Stimulated activated CD4-positive, alpha-beta T cell treated with anti-CD3 and anti-CD28 coated beads, Interleukin-1b, Interleukin-23, amount 100 ng/mL, for 4 hours (primary cell): ENCODE data around the gene DSCAM.
"Not testable (repeated sequence)": the region's sequence is repeated elsewhere in the genome, so short reads cannot be mapped to it uniquely, and the experiment has no call there.

Source experiments
- DNase-seq, 2 donors: peaks; one replicate each; pipeline ENCODE4 v3.0.0-alpha.2; 2020; ENCODE audit warnings: low read depth in 2 of 2

DSCAM gene, protein sequence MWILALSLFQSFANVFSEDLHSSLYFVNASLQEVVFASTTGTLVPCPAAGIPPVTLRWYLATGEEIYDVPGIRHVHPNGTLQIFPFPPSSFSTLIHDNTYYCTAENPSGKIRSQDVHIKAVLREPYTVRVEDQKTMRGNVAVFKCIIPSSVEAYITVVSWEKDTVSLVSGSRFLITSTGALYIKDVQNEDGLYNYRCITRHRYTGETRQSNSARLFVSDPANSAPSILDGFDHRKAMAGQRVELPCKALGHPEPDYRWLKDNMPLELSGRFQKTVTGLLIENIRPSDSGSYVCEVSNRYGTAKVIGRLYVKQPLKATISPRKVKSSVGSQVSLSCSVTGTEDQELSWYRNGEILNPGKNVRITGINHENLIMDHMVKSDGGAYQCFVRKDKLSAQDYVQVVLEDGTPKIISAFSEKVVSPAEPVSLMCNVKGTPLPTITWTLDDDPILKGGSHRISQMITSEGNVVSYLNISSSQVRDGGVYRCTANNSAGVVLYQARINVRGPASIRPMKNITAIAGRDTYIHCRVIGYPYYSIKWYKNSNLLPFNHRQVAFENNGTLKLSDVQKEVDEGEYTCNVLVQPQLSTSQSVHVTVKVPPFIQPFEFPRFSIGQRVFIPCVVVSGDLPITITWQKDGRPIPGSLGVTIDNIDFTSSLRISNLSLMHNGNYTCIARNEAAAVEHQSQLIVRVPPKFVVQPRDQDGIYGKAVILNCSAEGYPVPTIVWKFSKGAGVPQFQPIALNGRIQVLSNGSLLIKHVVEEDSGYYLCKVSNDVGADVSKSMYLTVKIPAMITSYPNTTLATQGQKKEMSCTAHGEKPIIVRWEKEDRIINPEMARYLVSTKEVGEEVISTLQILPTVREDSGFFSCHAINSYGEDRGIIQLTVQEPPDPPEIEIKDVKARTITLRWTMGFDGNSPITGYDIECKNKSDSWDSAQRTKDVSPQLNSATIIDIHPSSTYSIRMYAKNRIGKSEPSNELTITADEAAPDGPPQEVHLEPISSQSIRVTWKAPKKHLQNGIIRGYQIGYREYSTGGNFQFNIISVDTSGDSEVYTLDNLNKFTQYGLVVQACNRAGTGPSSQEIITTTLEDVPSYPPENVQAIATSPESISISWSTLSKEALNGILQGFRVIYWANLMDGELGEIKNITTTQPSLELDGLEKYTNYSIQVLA (N-terminal part only)

DNA sequence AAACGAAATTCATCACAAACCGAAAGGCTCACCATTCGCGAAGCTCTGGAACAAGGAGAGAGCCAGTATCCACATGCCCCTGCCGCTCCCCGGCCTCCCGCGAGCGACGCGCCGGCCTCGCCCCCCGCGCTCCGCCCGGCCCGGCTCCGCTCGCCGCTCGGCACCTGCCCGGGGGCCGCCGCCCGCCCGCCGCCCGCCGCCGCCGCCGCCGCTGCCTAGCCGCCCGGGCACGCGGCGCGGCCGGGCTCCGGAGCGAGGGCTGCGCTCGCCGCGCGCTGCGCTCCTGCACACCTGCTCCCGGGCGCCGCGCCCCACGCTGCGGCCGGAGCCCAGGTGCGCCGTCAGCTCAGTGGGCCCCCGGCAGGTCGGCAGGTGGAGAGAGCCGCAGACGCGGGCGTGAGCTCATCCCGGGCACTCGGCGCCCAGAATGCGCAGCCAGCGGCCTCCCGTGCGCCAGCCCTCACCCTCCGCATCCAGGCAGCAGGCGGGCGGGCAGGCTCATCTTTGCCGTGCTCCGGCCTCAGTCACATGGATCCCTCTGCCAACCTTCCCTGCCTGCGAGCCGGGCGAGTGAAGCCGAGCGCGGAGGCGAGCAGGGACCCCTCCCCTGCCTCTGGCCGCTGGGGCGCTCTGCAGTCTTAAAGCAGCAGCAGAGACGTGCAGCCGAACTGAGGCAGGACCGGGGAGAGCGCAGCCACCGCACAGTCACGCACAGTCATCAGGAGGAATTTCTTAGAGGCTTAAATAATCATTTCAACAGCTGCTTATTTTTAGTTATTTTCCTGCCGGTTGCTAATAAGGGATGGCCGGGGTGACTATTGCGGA is at the start of gene DSCAM:
Gene DSCAM (minus strand): TSS at position 572 of the 825 bp plus-strand sequence. CDS start 497 bp downstream, at position 75.
- DNase-seq = no peak

DNA sequence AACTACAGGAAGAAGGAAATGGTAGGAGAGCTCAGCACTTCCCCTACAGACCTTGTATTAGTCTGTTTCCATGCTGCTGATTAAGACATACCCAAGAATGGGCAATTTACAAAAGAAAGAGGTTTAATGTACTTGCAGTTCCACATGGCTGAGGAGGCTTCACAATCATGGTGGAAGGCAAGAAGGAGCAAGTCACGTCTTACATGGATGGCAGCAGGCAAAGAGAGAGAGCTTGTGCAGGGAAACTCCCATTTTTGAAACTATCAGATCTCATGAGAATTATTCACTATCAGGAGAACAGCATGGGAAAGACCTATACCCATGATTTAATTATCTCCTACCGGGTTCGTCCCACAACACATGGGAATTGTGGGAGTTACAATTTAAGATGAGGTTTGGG is 48.7 kb upstream of the DSCAM start:
- DNase-seq = not testable (repeated sequence)

GRCh38 chr21:40886931-40887330 is 40.0 kb upstream of the DSCAM start:
- DNase-seq = no peak

GRCh38 chr21:40886006-40886405 is 39.0 kb upstream of the DSCAM start:
- no peak for DNase-seq

GRCh38 chr21:40882192-40882915 is 35.4 kb upstream of the DSCAM start:
- no peak for DNase-seq

DNA sequence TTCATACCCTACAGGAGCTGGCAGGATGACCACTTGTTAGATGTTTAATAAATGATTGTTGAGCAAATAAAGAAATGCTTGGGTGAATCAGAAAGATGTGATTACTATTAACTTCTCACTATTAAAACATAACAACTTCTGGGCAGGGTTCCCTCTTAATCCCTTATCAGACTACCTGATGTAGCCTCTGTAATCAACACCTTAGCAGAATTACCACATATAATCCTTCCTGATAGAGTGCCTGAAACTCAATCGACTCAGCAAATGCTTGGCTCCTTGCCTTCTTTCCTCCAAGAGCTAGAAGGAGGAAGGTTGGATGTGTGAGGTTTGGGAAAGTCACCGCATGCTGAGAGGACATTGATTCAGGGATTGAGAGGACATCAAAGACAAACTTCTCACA is 34.8 kb upstream of the DSCAM start:
- no peak for DNase-seq

DNA sequence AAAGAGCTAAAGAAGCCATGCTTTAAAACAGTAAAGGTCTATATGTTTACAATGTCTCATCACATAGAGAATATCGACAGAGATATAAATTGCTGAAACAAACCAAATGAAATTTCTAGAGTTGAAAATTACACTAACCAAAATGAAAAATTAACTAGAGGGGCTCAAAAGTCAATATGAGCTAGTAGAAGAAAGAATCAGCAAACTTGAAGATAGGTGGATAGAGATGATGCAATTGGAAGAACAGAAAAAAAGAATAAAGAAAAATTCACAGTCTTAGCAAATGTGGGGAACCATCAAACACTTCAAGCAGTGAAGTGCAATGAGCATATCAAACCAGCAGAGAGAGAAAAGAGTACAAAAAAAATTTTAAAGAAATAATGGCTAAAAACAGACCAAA is 24.1 kb upstream of the DSCAM start:
- DNase-seq = no peak

GRCh38 chr21:40863839-40864238 is 16.9 kb upstream of the DSCAM start:
- DNase-seq = no peak

DNA sequence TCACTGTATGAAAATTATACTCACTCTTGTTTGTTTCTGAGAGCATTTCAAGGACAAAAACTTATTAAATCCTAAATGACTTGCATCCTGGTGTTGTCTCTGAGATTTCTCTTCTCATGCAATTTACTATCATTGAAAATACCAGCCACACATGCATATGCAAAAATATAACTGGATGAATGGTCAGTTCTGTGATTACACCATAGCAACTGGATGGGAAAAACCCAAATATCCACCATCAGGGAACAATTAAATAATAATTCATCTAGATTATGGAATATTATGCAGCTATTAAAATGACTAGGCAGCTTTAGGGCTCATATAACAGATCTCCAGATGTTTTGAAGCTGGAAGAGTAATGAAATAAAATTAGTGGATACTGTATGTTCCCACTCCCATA is 11.6 kb upstream of the DSCAM start:
- DNase-seq = no peak

DNA sequence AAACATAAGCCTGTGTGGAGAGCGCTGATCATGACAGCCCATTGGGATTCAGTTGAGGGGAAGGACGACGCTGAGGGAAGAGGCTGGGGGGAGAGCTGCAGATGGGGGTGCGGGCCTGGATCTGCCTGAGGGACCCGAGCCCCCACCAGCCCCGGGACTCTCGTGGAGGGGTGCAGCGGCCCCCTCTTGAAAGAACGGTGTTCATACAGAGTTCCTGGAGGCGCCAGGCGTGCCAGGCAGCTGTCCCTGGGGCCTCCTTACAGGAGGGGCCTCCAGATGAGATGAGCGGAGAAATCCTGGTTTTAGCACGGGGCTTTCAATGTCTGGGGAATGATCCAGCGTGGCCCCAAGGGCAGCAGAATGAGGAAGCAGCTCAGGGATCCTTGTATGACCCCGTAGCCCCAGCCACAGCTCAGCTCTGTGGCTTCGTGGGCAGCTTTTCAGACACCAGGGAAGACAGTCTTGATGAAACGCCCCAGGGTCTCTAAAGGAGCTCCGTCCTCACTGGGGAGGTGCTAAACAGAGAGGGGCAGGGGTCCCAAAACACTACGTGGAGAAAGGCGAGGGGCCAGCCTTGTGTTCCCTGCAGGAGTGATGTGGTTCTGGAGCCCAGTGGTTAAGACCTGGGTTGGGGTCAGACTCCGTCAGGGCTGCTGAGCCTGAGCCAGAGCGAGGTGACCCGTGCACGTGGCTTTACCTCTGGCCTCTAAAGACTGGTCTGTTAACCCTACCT is 7.2 kb upstream of the DSCAM start:
- DNase-seq = no peak

DNA sequence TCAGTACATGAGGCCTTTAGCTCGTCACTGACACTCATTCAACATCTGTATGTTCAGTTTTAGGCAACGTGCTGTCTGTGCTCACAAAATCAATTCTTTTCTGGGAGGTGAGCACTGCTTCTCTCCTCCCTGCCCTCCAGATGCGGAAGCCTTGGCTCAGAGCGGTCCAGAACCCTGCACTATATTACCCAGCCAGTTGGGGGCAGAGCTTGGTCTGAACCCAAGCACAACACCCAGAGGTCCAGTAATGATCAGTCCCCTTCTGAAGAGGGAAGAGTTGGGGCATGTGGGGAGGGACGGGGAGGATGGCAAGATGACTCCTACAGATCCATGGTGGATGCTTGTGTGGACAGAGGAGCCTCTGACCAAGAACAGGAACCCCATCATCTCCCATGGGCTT is 5.6 kb upstream of the DSCAM start:
- no peak for DNase-seq

DNA sequence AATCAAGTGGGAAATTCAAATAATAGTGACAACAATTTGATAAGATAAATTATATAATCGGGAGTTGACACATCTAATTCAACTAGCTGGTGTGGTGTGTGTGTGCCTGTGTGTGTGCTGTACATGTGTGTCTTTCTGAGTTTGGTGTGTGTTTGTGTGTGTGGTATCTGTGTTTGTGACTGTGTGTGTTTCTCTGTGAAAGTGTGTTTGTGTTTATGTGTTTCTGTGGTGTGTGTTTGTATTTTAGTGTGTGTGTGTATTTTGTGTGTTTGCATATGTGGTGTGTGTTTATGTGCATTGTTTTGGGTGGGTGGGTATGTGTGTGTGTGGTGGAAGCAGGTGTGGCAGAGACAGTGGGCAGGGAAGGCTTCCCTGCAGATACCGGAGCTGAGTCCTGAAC is 4.8 kb upstream of the DSCAM start:
- no peak for DNase-seq

DNA sequence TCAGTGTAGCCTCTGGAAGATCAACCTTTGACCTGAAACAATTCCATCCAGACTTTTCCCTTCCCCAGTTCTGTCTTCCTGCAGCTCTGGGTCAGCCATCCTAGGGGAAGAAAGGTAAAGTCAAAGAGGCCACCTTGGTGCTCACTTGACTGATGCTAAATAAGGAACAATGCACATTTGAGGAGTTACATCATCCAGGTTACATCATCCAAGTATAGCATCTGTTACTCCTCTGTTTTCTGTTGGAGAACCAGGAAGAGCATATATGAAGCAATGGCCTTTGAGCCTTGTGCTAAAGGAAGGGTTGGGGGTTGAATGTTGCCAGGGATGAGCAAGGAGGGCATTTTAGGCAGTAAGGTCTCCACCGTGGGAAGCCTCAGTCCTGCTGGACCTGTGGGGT is 3.1 kb upstream of the DSCAM start:
- DNase-seq = no peak

DNA sequence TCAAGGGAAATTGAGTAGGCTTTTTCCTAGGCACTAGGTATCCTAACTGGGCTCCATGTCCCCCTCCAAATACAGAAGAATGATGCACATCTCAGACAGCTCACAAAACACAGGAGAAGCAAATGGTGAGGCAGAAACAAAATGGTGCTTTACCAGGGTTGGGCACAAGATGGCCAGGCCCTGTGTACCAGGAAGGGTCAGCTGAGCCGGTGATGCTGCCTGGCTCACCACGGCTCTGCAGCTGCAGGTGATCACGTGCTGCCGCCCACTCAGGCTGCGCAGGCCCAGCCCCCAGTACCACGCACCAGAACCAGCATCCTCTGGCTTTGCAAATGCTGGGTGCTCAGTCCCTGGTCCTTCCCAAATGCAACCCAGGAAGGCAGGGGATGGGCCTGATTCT is 993 bp upstream of the DSCAM start:
- no peak for DNase-seq

GRCh38 chr21:40846103-40846502 is 855 bp downstream of the DSCAM start:
- no peak for DNase-seq

DNA sequence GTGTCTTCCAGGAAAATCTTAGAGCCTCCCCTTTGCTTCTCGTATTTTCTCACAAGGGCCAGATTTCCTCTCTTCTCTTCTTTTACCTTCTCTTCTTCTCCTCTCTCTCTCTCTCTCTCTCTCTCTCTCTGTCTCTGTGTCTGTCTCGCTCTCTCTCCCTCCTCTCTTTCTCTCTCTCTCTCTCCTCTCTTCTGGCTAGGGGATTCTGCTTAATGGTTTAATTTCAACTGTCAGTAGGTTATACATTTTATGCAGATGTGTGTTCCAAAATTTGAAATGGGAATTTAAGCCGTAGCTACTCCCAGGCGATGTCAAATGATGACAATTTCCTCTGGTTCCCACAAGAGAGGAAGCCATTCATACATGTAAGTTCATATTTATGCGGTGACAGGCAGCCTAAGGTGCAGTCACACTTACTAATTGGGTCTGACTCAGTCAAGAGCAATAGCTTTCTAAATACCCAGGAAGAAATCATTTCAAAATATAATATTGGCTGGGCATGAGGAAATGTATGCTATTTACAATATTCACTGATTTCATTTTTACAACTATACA is 1.4 kb downstream of the DSCAM start:
- DNase-seq = no peak

DNA sequence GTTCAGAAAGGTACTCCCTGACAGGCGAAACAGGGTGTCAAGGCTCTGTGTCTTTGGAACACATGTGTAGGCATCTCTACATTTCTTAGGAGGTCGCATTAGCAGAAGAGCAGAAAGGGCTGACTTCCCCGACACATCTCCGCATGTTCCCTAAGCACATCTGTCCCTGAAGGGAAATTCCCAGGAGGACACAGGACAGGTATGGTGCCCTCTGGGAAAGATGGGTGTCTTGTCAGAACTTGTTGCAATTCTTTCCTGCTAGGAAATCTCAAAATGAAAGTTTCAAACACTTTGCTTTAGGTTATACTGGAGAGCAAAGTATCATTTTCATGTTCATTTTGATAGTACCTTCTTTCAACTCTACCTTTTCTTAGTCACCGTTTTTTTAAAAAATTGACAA is 2.0 kb downstream of the DSCAM start:
- no peak for DNase-seq

- no peak for DNase-seq
These were observed 4.8 kb downstream of the DSCAM start for GRCh38 chr21:40842197-40842552.

GRCh38 chr21:40841524-40842196 is 5.3 kb downstream of the DSCAM start:
- DNase-seq = no peak
